Endothelial cell of umbilical vein (primary cell): Measurements from ENCODE around the gene ACTMAP. TPM values are rescaled to one million over a fixed set of nuclear protein-coding genes. Genes with fewer than 3 reads are reported as not detected.

Source experiments
- BruUV-seq: library from RNA; stranded (reverse); fragments of 400-500 nt; replicated peaks from 2 replicates; lab custom pipeline; 2021; lab: Mats Ljungman, UMichigan
- CTCF ChIA-PET: fragments of 300-600, 350-600 bp; sonication (Branson Sonifier 250); formaldehyde crosslinking; loops from one replicate; lab custom pipeline; 2021; ENCODE audit warnings: antibody characterized with exemption, inconsistent platforms; lab: Charles Lee
- POLR2A ChIA-PET: fragments of 300-600, 350-600 bp; sonication (Branson Sonifier 250); formaldehyde crosslinking; loops from one replicate; lab custom pipeline; 2021; ENCODE audit warnings: antibody characterized with exemption, inconsistent platforms; lab: Charles Lee
- DNase-seq: peaks from one replicate; pipeline ENCODE4 v3.0.0-alpha.2; 2011; ENCODE audit warnings: low read depth, low spot score
- FAIRE-seq: peaks from 2 replicates; lab custom pipeline; 2011; peaks lifted over from hg19 to GRCh38; lab: Jason Lieb, UNC
- H2AFZ ChIP-seq: 2 replicates; pipeline ENCODE4 v1.6.0; 2012; ENCODE audit warnings: low read depth, low read length, control low read depth, inconsistent platforms
- H3K27ac ChIP-seq: 2 replicates; pipeline ENCODE4 v1.5.1; 2011; ENCODE audit warnings: low read depth, mild to moderate bottlenecking, control low read depth, low read length, moderate library complexity; ENCODE audit not compliant: insufficient read depth
- H3K27me3 ChIP-seq, 2 experiments: 2 replicates each; pipeline versions ENCODE4 v1.6.0 to v1.6.1; 2011; ENCODE audit warnings: low read length in 2 of 2, mixed read lengths in 1 of 2; ENCODE audit not compliant: control insufficient read depth in 2 of 2, insufficient read depth in 2 of 2
- H3K36me3 ChIP-seq, 2 experiments: 2 replicates in 1 of 2; 3 replicates in 1 of 2; pipeline ENCODE4 v1.5.1; 2011; ENCODE audit warnings: low read length in 2 of 2, mild to moderate bottlenecking in 1 of 2, moderate library complexity in 1 of 2; ENCODE audit not compliant: control insufficient read depth in 2 of 2, insufficient read depth in 2 of 2; ENCODE audit errors: extremely low read depth in 1 of 2
- H3K4me1 ChIP-seq: 3 replicates; pipeline ENCODE4 v1.5.1; 2011; ENCODE audit warnings: mild to moderate bottlenecking, low read length; ENCODE audit not compliant: control insufficient read depth, insufficient read depth; ENCODE audit errors: extremely low read depth
- H3K4me2 ChIP-seq: 2 replicates; pipeline ENCODE4 v1.6.1; 2011; ENCODE audit warnings: low read length, control low read depth, mixed read lengths; ENCODE audit not compliant: insufficient read depth
- H3K4me3 ChIP-seq, 3 experiments: fragments of 200-600 bp in 1 of 3; sonication (generic), shearing (Covaris generic) in 1 of 3; replicated peaks in 1 of 3; 2 replicates each; pipeline ENCODE4 v1.5.1; 2011 to 2016; ENCODE audit warnings: control low read depth in 3 of 3, low read length in 3 of 3, mild to moderate bottlenecking in 2 of 3, inconsistent platforms in 1 of 3, low read depth in 1 of 3, moderate library complexity in 1 of 3; ENCODE audit not compliant: insufficient read depth in 1 of 3
- H3K79me2 ChIP-seq: 2 replicates; pipeline ENCODE4 v1.6.0; 2012; ENCODE audit warnings: low read length, inconsistent platforms; ENCODE audit not compliant: control insufficient read depth, insufficient read depth
- H3K9ac ChIP-seq: replicated peaks from 2 replicates; pipeline ENCODE3; 2011; ENCODE audit warnings: low read length, control low read depth; ENCODE audit not compliant: insufficient read depth; ENCODE audit errors: extremely low read depth
- H3K9me1 ChIP-seq: replicated peaks from 3 replicates; pipeline ENCODE4 v1.6.0; 2011; ENCODE audit warnings: mild to moderate bottlenecking, low read length; ENCODE audit not compliant: control insufficient read depth, insufficient read depth; ENCODE audit errors: extremely low read depth
- H3K9me3 ChIP-seq: replicated peaks from 2 replicates; pipeline ENCODE4 v1.5.1; 2012; ENCODE audit warnings: low read length, inconsistent platforms; ENCODE audit not compliant: control insufficient read depth, insufficient read depth
- H4K20me1 ChIP-seq: replicated peaks from 2 replicates; pipeline ENCODE3; 2011; ENCODE audit warnings: mild to moderate bottlenecking, low read length; ENCODE audit not compliant: control insufficient read depth, insufficient read depth; ENCODE audit errors: extremely low read depth
- CTCF ChIP-seq, 2 donors: IDR thresholded peaks; 1 replicate in 1 of 2; 2 replicates in 1 of 2; pipeline ENCODE4 v1.5.1; 2011; ENCODE audit warnings: low read length in 2 of 2, mild to moderate bottlenecking in 2 of 2, moderate library complexity in 2 of 2, control low read depth in 1 of 2, inconsistent platforms in 1 of 2, low read depth in 1 of 2; ENCODE audit not compliant: insufficient read depth in 1 of 2; ENCODE audit errors: extremely low read depth in 1 of 2
- EZH2 ChIP-seq: IDR thresholded peaks from 2 replicates; pipeline ENCODE4 v1.6.1; 2012; ENCODE audit warnings: borderline replicate concordance, low read depth, mild to moderate bottlenecking, moderate library complexity, low read length, inconsistent platforms; ENCODE audit not compliant: severe bottlenecking
- FOS ChIP-seq: IDR thresholded peaks from 2 replicates; pipeline ENCODE4 v1.6.1; 2011; ENCODE audit warnings: mild to moderate bottlenecking, low read length, moderate library complexity, borderline replicate concordance; ENCODE audit not compliant: insufficient read depth
- GATA2 ChIP-seq: IDR thresholded peaks from 2 replicates; pipeline ENCODE4 v1.7.0; 2011; ENCODE audit warnings: low read depth, mild to moderate bottlenecking, moderate library complexity, mixed read lengths, low read length; ENCODE audit not compliant: insufficient read length, insufficient read depth
- JUN ChIP-seq: IDR thresholded peaks from 2 replicates; pipeline ENCODE4 v1.6.1; 2011; ENCODE audit warnings: borderline replicate concordance, low read depth; ENCODE audit not compliant: insufficient read length, insufficient read depth
- MAX ChIP-seq: IDR thresholded peaks from 2 replicates; pipeline ENCODE4 v1.6.1; 2011; ENCODE audit not compliant: insufficient read depth, insufficient read length
- MYC ChIP-seq: IDR thresholded peaks from one replicate; pipeline ENCODE4 v1.6.1; 2011; ENCODE audit warnings: mild to moderate bottlenecking, low read depth, low read length
- POLR2A ChIP-seq: IDR thresholded peaks from 2 replicates; pipeline ENCODE4 v1.6.1; 2012; ENCODE audit warnings: low read depth, mild to moderate bottlenecking, control low read depth, low read length
- POLR2AphosphoS5 ChIP-seq: IDR thresholded peaks from 2 replicates; pipeline ENCODE4 v1.6.1; 2012; ENCODE audit warnings: low read depth, mild to moderate bottlenecking, control low read depth, low read length, moderate library complexity; ENCODE audit not compliant: insufficient read depth
- dilution Hi-C: fragments of 300-500 bp; cut with MboI; formaldehyde crosslinking; loops from one replicate; pipeline ENCODE4 v1.15.0; 2019; ENCODE audit warnings: low sequenced_read_pairs; ENCODE audit not compliant: extremely low pct_ligation_motif_present
- intact Hi-C: fragments of 100-400 bp; cut with micrococcal nuclease; formaldehyde crosslinking; loops from one replicate; pipeline ENCODE4 v1.10.0; 2022
- polyA plus RNA-seq, 4 experiments: library from polyadenylated mRNA; depleted of rRNA in 3 of 4; stranded (reverse) in 3 of 4; unstranded in 1 of 4; fragments of >200 nt; gene quantifications; 2 replicates each; pipeline versions ENCODE4 v1.2.1 to v1.2.3, GENCODE V29; 2011 to 2012; ENCODE audit warnings: missing spikeins in 1 of 4
- total RNA-seq: library from RNA; stranded (reverse); gene quantifications from 2 replicates; pipeline ENCODE4 v1.2.3, GENCODE V29; 2021

The ACTMAP gene
- total and polyA plus RNA-seq, 2 donors (not counting 3 experiments of a cell fraction or from before 2014, with no cell fraction given), result 5.2 to 9.1 TPM

GRCh38 chr19:40763526-40763925, 13.2 kb upstream of the ACTMAP start:
- Histone ChIP-seq H3K9ac (no peak overlapping the region), H3K9me3 (no peaks in the 10 kb centered on the region), H3K36me3 (peaks cover 25 to 54% of the 10 kb centered on the region in 2 experiments), H3K79me2 (peaks cover 17% of the 10 kb centered on the region), H3K27me3 (no peaks in the 10 kb centered on the region), H3K4me2 (no peak overlapping the region), H3K4me3 (no peak overlapping the region), H2AFZ (no peak overlapping the region), H4K20me1 (no peaks in the 10 kb centered on the region), H3K4me1 (peaks cover 18% of the 10 kb centered on the region), H3K9me1 (no peaks in the 10 kb centered on the region), H3K27ac (no peak overlapping the region)
- TF ChIP-seq POLR2AphosphoS5 (no peak), MAX (no peak)
- dilution Hi-C loops, result no loop called here
- no TSS peak for BruUV-seq
- intact Hi-C loops, result no loop called here
- no peak for DNase-seq
- ChIA-PET CTCF (no interaction called here), POLR2A (no interaction called here)
- FAIRE-seq, result no peak

- no peak for DNase-seq
- Histone ChIP-seq H3K9ac (no peak overlapping the region), H3K4me1 (peaks cover 18% of the 10 kb centered on the region), H4K20me1 (no peaks in the 10 kb centered on the region), H3K27me3 (no peaks in the 10 kb centered on the region), H3K79me2 (peaks cover 22% of the 10 kb centered on the region), H3K36me3 (peaks cover 29 to 59% of the 10 kb centered on the region in 2 experiments), H3K4me3 (no peak overlapping the region), H2AFZ (no peak overlapping the region), H3K9me3 (no peaks in the 10 kb centered on the region), H3K9me1 (no peaks in the 10 kb centered on the region), H3K27ac (no peak overlapping the region), H3K4me2 (no peak overlapping the region)
- dilution Hi-C loops (no loop called here), intact Hi-C loops (no loop called here)
- TF ChIP-seq POLR2A, result no peak
- TF ChIP-seq GATA2, result no peak
- TF ChIP-seq MYC, result no peak
- no peak for TF ChIP-seq FOS
- no peak for TF ChIP-seq EZH2
- no peak for TF ChIP-seq CTCF (IDR thresholded peaks at IDR 0.05; ENCODE audit: extremely low read depth in 1 of 2, insufficient read depth in 1 of 2, low read depth in 1 of 2, low read length in 2 of 2)
- TF ChIP-seq MAX, result no peak
- no peak for TF ChIP-seq JUN
- no peak for TF ChIP-seq POLR2AphosphoS5
- no TSS peak for BruUV-seq
- FAIRE-seq, result no peak
- CTCF ChIA-PET, result no interaction called here
- POLR2A ChIA-PET, result no interaction called here
These were observed 12.6 kb upstream of the ACTMAP start for GRCh38 chr19:40762754-40763470.
